ENCODE data around the gene PHTF2.

- TF ChIP-seq CTCF (conservative IDR thresholded peaks at IDR 0.05) (no peak), ZFX (IDR thresholded peaks at IDR 0.05) (no peak)
Measured at GRCh38 chr7:77899516-77899915, 100.9 kb downstream of the PHTF2 start.

Data from C4-2B (cell line).